K562 (cell line): ENCODE results near the gene ASIC3. TPM values are rescaled to one million over a fixed set of nuclear protein-coding genes. Genes with fewer than 3 reads are reported as not detected.

Experiments
- ATAC-seq: fragments of 200-7000 bp; cut with Tn5 transposase; 3 replicates; pipeline ENCODE4 v1.9.1; 2020; ENCODE audit warnings: moderate library complexity
- BruUV-seq: library from RNA; stranded (reverse); fragments of 400-500 nt; replicated peaks from 2 replicates; lab custom pipeline; 2021; lab: Mats Ljungman, UMichigan
- CTCF ChIA-PET: fragments of 300-600 bp; formaldehyde crosslinking; extraction: SDS; loops from one replicate; lab custom pipeline; 2021; ENCODE audit warnings: low intra/inter-chr PET ratio; lab: Yijun Ruan, JAX
- POLR2A ChIA-PET: fragments of 300-600, 350-650 bp; sonication (Branson Sonifier 250); formaldehyde crosslinking; extraction: SDS; loops from one replicate; lab custom pipeline; 2021; ENCODE audit warnings: antibody characterized with exemption, inconsistent platforms; lab: Yijun Ruan, JAX
- DNase-seq, 4 experiments: peaks; one replicate each; pipeline versions ENCODE4 v3.0.0 to v3.0.0-alpha.2; 2011 to 2018; ENCODE audit warnings: low spot score in 3 of 4, mixed read lengths in 3 of 4; ENCODE audit errors: extremely low read depth in 1 of 4
- FAIRE-seq: peaks from 2 replicates; lab custom pipeline; 2011; peaks lifted over from hg19 to GRCh38; lab: Jason Lieb, UNC
- H2AFZ ChIP-seq: 2 replicates; pipeline ENCODE4 v1.6.0; 2011; ENCODE audit warnings: low read depth, low read length, control low read depth, inconsistent platforms
- H3K27ac ChIP-seq: fragments of 200-600 bp; 3 replicates; pipeline ENCODE4 v1.8.0; 2011; ENCODE audit warnings: low read depth, mild to moderate bottlenecking, control low read depth, inconsistent platforms, low read length, moderate library complexity, mixed read lengths; ENCODE audit errors: extremely low read depth
- H3K27me3 ChIP-seq, 2 experiments: fragments of 300-600 bp in 1 of 2; 2 replicates in 1 of 2; 3 replicates in 1 of 2; pipeline versions ENCODE4 v1.6.0 to v1.8.0; 2011; ENCODE audit warnings: inconsistent platforms in 2 of 2, low read length in 2 of 2, mild to moderate bottlenecking in 1 of 2, mixed read lengths in 1 of 2, moderate library complexity in 1 of 2; ENCODE audit not compliant: control insufficient read depth in 2 of 2, insufficient read depth in 2 of 2
- H3K36me3 ChIP-seq: fragments of 300-600 bp; 3 replicates; pipeline ENCODE4 v1.8.0; 2011; ENCODE audit warnings: mild to moderate bottlenecking, low read length, inconsistent platforms; ENCODE audit not compliant: control insufficient read depth, insufficient read depth
- H3K4me1 ChIP-seq, 2 experiments: fragments of 200-600 bp in 1 of 2; replicated peaks in 1 of 2; 2 replicates in 1 of 2; 3 replicates in 1 of 2; pipeline versions ENCODE4 v1.5.1 to v1.8.0; 2011; ENCODE audit warnings: inconsistent platforms in 2 of 2, low read length in 2 of 2, mild to moderate bottlenecking in 1 of 2, mixed read lengths in 1 of 2, moderate library complexity in 1 of 2; ENCODE audit not compliant: control insufficient read depth in 2 of 2, insufficient read depth in 2 of 2
- H3K4me2 ChIP-seq: 2 replicates; pipeline ENCODE4 v1.6.1; 2011; ENCODE audit warnings: low read length, control low read depth, inconsistent platforms, mixed read lengths; ENCODE audit not compliant: insufficient read depth
- H3K4me3 ChIP-seq: fragments of 200-600 bp; sonication (generic), shearing (Covaris generic); 2 replicates; pipeline ENCODE4 v1.5.1; 2016; ENCODE audit warnings: control low read depth, inconsistent platforms
- H3K79me2 ChIP-seq: fragments of 200-600 bp; 3 replicates; pipeline ENCODE4 v1.8.0; 2011; ENCODE audit warnings: low read length, inconsistent platforms; ENCODE audit not compliant: control insufficient read depth, insufficient read depth
- H3K9ac ChIP-seq, 2 experiments: 2 replicates each; pipeline versions ENCODE4 v1.6.0 to v1.6.1; 2011; ENCODE audit warnings: low read depth in 2 of 2, low read length in 2 of 2, control low read depth in 1 of 2, inconsistent platforms in 1 of 2, mild to moderate bottlenecking in 1 of 2, mixed read lengths in 1 of 2; ENCODE audit not compliant: insufficient read depth in 1 of 2
- H3K9me1 ChIP-seq: one replicate; pipeline ENCODE4 v1.6.0; 2011; ENCODE audit warnings: inconsistent platforms, mild to moderate bottlenecking, low read length, moderate library complexity; ENCODE audit not compliant: control insufficient read depth, insufficient read depth
- H3K9me3 ChIP-seq: replicated peaks from 2 replicates; pipeline ENCODE4 v1.5.1; 2011; ENCODE audit warnings: low read depth, low read length, inconsistent platforms; ENCODE audit not compliant: control insufficient read depth, insufficient read depth
- H4K20me1 ChIP-seq: replicated peaks from 2 replicates; pipeline ENCODE4 v1.6.1; 2011; ENCODE audit warnings: low read length, inconsistent platforms, mixed read lengths; ENCODE audit not compliant: control insufficient read depth, insufficient read depth
- EWSR1 ChIP-seq: fragments of 450-650 bp; IDR thresholded peaks from 2 replicates; pipeline ENCODE4 v1.6.1; 2018; ENCODE audit warnings: borderline replicate concordance, mild to moderate bottlenecking, low read depth, moderate library complexity; ENCODE audit not compliant: partially characterized antibody
- NONO ChIP-seq, 2 experiments: fragments of 200-400 bp in 1 of 2; fragments of 450-650 bp in 1 of 2; formaldehyde crosslinking in 1 of 2; IDR thresholded peaks; 2 replicates each; pipeline ENCODE4 v1.6.1; 2017; ENCODE audit warnings: low read depth in 2 of 2, mild to moderate bottlenecking in 2 of 2, moderate library complexity in 2 of 2, low read length in 1 of 2
- POLR2G ChIP-seq: fragments of 200-400 bp; formaldehyde crosslinking; IDR thresholded peaks from 2 replicates; pipeline ENCODE4 v1.6.1; 2017; ENCODE audit warnings: low read depth, mild to moderate bottlenecking, antibody characterized with exemption, low read length, moderate library complexity
- WGBS: fragments of 100-300 bp; shearing (Covaris generic); methylation state at CpG from one replicate; pipeline ENCODE4 v1.1.6; 2016; ENCODE audit warnings: low coverage, mixed read lengths; ENCODE audit not compliant: insufficient coverage; ENCODE audit errors: missing lambda C conversion rate; 5-methylcytosine and 5-hydroxymethylcytosine counted together
- in situ Hi-C: fragments of 300-500 bp; cut with MboI; formaldehyde crosslinking; loops from 4 replicates; pipeline ENCODE4 v1.15.0; 2018; ENCODE audit warnings: inconsistent platforms, mixed read lengths
- intact Hi-C: fragments of 100-400 bp; cut with micrococcal nuclease; formaldehyde crosslinking; loops from 2 replicates; pipeline ENCODE4 v1.14.2; 2022
- polyA plus RNA-seq, 8 experiments: library from polyadenylated mRNA; depleted of rRNA in 4 of 8; stranded (reverse) in 5 of 8; unstranded in 3 of 8; fragments of >200 nt; fragmentation: Nextera tagmentation in 2 of 8; fragmentation: Illumina TruSeq in 1 of 8; extraction: Ambion mirVana in 2 of 8; extraction: Trizol in 1 of 8; gene quantifications; 2 replicates each; pipeline versions ENCODE4 v1.2.1 to v1.2.3, GENCODE V29; 2011 to 2014; ENCODE audit warnings: inconsistent platforms in 1 of 8, missing spikeins in 1 of 8
- total RNA-seq, 7 experiments: library from RNA; depleted of rRNA in 6 of 7; stranded (reverse); fragments of >200 nt in 6 of 7; fragmentation: Illumina TruSeq in 2 of 7; extraction: Trizol in 2 of 7; gene quantifications; 2 replicates each; pipeline versions ENCODE4 v1.2.1 to v1.2.3, GENCODE V29; 2011 to 2021; ENCODE audit warnings: low replicate concordance in 1 of 7

The ASIC3 gene
- total and polyA plus RNA-seq, 9 of the 15 experiments (the other 6 are each of a cell fraction or from before 2014, with no cell fraction given) = 0.11 to 5.0 (median 0.87) TPM

DNA sequence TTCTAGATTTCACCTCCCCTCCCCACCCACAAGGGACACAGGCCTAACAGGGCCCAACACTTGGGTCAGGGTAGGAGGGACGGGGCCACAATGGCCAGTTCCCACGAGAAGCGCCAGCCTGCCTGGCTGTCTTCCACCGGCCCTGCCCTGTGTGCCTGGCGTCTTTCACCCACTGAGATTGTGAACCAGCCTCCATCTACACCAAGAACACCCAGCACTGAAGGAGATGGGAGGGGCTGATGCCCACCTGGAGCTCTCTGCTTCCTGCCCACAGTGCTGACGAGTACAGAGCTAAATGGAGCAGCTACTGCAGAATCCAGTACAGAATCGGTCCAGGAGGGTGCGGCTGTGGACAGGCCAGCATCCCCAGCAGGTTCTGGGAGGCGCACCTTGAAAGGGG is 2.4 kb upstream of the ASIC3 start:
- Histone ChIP-seq H3K4me3 (no peak overlapping the region), H3K4me2 (no peak overlapping the region), H4K20me1 (no peaks in the 10 kb centered on the region), H3K27ac (no peak overlapping the region), H3K4me1 (peaks cover under 1 to 56% of the 10 kb centered on the region in 2 experiments; a peak in 3 of 5 replicates), H3K79me2 (no peaks in the 10 kb centered on the region), H3K9me3 (no peaks in the 10 kb centered on the region), H3K9me1 (peaks cover 2% of the 10 kb centered on the region), H3K27me3 (no peaks in the 10 kb centered on the region), H3K36me3 (peaks cover 21% of the 10 kb centered on the region), H2AFZ (no peak overlapping the region), H3K9ac (peak overlapping the region in 1 of 2 experiments; percentile 77; a peak in 2 of 4 replicates)
- intact Hi-C loops = no loop called here
- TF ChIP-seq EWSR1 = no peak
- TF ChIP-seq NONO (IDR thresholded peaks at IDR 0.05; ENCODE audit: low read depth in 2 of 2, low read length in 1 of 2) = no peak
- TF ChIP-seq POLR2G = peak; percentile 34; the same call in 1 of the 2 replicates
- in situ Hi-C loops = no loop called here
- 77% methylated on average over 9 of the region's 9 CpGs for WGBS
- DNase-seq (no peak), FAIRE-seq (no peak), ATAC-seq (no peak; the same call in 2 of the 3 replicates)
- CTCF ChIA-PET = no interaction called here
- POLR2A ChIA-PET = interaction anchor here (0.6 to 1.8 kb wide), 4 partner anchors 9 to 444 kb away, joined by 3 to 6 read pairs (median 4); no protein-coding TSS in a partner anchor
- BruUV-seq = no TSS peak
